HG03066 (cell line): ENCODE results near the gene TNXB.
A peak's percentile ranks its signal among the peaks of the same experiment; 100 is the strongest.

Experiments
- ATAC-seq: cut with Tn5 transposase; IDR thresholded peaks from one replicate; pipeline ENCODE4 v1.9.1; 2021; ENCODE audit warnings: low read depth; ENCODE audit not compliant: unreplicated experiment

TNXB gene, protein sequence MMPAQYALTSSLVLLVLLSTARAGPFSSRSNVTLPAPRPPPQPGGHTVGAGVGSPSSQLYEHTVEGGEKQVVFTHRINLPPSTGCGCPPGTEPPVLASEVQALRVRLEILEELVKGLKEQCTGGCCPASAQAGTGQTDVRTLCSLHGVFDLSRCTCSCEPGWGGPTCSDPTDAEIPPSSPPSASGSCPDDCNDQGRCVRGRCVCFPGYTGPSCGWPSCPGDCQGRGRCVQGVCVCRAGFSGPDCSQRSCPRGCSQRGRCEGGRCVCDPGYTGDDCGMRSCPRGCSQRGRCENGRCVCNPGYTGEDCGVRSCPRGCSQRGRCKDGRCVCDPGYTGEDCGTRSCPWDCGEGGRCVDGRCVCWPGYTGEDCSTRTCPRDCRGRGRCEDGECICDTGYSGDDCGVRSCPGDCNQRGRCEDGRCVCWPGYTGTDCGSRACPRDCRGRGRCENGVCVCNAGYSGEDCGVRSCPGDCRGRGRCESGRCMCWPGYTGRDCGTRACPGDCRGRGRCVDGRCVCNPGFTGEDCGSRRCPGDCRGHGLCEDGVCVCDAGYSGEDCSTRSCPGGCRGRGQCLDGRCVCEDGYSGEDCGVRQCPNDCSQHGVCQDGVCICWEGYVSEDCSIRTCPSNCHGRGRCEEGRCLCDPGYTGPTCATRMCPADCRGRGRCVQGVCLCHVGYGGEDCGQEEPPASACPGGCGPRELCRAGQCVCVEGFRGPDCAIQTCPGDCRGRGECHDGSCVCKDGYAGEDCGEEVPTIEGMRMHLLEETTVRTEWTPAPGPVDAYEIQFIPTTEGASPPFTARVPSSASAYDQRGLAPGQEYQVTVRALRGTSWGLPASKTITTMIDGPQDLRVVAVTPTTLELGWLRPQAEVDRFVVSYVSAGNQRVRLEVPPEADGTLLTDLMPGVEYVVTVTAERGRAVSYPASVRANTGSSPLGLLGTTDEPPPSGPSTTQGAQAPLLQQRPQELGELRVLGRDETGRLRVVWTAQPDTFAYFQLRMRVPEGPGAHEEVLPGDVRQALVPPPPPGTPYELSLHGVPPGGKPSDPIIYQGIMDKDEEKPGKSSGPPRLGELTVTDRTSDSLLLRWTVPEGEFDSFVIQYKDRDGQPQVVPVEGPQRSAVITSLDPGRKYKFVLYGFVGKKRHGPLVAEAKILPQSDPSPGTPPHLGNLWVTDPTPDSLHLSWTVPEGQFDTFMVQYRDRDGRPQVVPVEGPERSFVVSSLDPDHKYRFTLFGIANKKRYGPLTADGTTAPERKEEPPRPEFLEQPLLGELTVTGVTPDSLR (N-terminal part only)

DNA sequence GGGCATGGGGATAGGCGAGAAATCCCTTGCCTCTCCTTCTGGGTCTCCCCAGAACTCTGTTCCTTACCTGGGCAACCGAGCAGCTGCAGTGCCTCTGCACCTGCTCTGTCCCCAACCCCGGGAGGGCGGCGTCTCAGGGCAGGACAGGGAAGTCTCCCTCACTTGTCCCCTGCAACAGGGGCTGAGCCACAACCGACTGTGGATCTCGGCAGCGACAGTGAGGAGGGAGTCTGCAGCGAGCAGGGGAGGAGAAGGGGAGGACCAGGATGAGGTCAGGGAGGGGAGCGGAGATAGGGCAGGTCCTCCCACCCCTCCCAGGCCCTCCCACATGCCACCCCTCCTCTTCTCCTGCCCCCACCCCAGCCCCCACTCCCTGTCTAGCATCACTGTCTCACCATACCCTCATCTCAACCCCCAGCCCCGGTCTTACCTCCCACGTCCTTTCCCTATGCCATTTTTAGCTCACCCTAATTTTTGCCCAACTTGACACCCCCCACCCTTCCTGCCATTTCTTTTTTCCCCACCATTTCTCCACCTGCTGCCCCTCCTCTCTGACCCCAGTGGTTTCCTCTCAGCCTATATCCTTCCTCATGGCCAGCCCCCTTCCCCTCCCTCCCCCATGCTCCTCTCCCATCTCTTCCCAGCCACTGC lies at the start of gene TNXB:
TSS of gene TNXB (minus strand) at position 225 of the 651 bp plus-strand sequence. CDS start 11,140 bp downstream, outside the sequence.
- ATAC-seq: no peak

DNA sequence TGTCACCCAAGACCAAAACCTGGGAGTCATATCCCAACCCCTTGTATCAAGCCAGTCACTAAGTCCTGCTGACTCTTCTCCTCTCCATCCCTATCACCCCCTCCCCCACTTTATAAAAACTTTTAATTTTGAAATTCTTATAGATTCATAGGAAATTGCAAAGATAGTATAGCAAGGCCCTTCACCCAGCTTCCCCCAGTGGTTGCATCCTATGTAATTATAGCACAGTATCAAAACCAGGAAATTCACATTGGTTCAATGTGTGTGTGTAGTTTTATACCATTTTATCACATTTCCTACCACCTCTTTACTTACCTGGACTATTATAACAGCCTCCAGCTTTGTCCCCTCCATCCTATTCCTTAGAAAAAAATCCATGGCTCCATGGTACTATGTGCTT lies 48.9 kb upstream of the TNXB start:
- ATAC-seq: no peak

DNA sequence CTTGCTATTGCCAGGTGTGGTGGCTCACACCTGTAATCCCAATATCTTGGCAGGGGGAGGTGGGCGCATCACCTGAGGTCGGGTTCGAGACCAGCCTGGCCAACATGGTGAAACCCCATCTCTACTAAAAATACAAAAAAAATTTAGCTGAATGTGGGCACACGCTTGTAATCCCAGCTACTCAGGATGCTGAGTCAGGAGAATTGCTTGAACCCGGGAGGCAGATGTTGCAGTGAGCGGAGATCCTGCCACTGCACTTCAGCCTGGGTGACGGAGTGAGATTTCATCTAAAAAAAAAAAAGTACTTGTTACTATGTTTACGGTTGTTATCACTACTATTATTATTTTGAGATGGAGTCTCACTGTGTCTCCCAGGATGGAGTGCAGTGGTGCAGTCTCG lies 47.8 kb upstream of the TNXB start:
- no peak for ATAC-seq

DNA sequence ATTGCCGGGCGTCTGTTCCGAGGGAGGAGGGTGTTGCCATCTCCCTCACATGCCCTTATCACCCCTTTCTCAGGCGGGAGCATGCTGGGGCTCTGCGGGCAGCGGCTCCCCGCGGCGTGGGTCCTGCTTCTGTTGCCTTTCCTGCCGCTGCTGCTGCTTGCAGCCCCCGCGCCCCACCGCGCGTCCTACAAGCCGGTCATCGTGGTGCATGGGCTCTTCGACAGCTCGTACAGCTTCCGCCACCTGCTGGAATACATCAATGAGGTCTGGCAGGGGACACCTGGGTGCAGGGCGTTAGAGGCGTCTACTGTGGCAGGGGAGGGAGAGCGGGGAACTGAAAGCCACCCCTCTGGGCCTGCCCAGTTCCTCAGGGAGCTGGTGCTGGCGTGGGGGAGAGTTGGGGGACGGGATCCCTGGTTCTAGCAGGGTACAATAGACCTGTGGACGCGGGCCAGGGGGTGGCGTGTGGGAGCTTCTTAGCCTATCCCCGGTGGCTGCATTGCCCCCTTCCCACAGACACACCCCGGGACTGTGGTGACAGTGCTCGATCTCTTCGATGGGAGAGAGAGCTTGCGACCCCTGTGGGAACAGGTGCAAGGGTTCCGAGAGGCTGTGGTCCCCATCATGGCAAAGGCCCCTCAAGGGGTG lies 45.5 kb upstream of the TNXB start:
- ATAC-seq: peak; percentile 65

DNA sequence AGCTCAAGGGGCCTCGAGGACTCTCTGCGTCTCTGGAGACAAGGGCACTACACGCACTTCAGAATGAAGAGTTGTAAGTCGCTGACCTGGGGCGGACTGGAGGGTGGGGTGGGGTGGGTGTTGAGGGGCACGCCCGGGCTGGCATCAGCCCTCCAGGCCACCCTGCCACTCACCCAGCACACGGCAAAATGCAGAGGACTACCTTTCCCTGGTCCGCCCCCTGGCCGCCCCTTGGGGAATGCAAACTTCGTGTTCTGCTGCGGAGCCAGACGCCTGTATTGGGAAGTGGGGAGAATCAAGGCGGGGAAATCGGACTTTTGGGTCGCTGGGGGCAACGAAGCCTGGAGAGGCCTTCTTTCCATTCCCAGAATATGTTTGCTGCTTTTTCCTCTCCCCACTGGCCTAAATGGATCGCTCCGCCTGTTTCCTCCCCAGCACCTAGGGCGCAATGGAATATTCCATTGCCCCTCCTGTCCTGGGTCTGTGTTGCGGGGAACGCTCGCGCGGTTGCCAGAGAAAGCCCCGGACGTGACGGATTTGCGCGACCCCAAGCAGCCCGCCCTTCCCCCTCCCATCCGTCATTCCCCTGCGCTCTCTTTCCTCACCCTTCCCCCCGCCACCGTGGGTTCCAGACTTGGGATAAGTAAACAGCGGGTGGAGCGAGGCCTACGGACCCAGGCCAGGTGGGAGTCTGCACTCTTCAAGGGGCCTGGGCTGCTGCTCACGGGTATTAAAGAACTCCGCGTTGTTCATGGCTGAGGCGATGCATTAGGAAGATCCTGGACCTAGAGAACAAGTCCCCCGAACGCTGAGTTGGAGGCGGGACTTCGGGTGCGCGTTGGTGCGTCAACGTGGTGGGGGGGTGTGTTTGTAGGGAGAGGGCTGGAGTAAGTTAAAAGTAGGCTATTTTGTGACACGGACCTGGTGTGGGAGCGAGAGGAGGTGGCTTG lies 44.7 kb upstream of the TNXB start, which contains the start of gene PPT2:
TSS of gene PPT2 (plus strand) at position 578 of the 950 bp plus-strand sequence. CDS start 454 bp downstream, outside the sequence.
- ATAC-seq: peak; percentile 30

DNA sequence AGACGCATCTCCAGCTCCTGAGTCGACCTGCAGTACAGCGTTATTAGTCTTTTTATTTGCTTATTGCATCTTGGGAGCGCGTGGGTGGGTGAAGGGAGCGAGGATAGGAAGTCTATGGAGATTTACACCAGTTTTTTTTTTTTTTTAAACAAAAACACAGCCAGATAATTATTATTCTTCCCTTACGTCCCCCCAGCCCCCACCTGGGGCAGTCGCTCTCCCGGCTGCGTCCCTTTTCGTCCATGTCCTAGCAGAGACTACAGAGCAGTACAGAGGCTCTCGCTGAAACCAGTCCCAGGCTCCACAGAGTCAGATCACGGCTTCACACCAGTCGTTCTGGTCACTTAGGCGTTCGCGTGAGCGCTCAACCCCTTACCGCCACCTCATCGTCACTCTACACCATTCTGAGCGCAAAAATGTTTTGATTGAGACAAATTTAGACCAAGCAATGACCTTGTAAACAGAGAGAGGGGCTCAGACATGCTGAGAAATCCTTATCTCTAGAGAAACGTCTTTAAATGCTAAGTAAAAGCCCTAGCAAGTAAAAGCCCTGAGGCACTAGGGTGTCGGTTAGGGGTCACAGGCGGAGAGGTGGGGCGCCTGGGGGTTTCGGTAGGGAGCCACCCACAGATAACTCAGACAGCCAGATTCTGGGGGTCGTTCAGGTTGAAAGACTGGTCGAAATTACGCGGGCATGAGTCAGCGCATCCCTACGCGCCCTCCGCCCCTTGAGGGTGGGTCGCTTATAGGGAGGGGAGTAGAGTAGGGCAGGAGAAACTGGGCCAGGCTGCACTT lies 43.8 kb upstream of the TNXB start:
- no peak for ATAC-seq

DNA sequence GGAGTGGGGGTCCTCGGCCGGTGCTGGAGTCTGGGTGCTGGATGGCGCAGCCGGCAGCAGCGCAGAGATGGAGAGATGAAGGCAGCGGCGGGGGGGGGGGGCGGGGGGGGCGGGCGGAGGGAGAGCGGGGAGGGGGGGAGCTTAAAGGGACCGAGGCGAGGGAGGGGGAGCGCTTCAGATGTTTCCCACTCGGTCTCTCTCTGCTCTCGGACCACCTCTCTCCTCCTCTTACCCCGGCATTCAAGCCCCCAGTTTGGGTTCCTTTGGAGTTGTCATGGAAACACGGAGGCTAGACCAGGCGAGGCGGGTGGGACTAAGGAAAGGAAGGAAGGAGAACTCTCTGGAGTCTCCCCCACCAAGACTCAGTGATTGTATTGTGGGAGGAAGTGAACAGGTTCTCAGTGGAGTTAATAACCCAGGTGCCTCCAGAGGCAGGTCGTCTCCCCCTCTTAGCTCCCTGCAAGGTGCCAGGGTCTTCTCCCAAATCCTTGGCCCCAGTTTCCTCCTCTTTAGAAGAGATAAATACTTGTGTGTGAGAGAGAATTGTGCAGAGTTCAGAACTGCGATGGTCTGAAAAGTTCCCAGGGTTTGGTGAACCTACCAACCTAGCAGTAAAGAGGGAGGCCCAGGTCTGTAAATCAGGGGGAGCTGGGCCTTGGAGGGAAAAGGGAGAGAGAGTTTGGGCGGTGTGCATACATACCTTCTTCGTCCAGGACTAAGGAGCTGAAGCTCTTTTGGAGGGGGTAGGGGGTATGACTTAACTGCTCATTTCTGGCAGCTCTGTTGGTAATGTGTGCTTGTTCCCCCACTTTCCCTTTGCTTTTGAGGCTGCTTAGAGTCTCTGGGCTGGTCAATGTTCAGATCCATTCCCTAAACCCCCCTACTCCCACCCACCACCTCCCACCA lies 43.0 kb upstream of the TNXB start, which contains the start of gene PRRT1:
TSS of gene PRRT1 (minus strand) at position 77 of the 906 bp plus-strand sequence. CDS start 112 bp downstream, outside the sequence.
- ATAC-seq: no peak

DNA sequence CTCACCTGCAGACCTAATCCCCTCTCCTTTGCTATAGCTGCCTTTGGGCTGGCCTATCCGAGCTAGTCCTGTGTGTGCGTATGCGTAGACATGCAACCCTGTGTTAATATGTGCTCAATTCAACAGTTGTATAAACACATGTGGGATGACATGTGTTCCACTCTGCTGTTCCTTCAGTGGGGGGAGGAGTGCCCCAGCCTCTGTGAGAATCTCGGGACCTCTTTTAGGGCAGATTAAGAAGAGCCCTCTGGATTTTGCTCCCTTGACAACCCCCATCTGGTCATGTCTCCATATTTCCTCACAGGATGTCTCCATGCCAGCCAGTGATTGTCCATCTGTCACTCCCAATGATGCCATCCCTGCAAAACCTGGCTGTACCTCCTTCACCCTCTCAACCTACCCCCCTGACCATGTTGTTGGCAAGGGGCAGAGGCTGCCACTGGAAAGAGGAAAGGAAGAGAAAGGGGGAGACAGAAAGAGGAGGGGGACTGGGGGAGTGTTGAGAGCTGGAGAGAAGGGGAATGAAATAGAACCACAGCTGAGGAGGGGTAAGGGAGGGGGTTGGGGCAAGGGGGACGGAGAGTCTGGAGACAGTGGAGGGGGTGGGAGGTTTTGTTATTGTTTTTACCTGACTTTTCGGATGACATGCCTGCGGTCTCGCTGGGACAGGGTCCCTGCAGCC lies 42.2 kb upstream of the TNXB start:
- no peak for ATAC-seq

DNA sequence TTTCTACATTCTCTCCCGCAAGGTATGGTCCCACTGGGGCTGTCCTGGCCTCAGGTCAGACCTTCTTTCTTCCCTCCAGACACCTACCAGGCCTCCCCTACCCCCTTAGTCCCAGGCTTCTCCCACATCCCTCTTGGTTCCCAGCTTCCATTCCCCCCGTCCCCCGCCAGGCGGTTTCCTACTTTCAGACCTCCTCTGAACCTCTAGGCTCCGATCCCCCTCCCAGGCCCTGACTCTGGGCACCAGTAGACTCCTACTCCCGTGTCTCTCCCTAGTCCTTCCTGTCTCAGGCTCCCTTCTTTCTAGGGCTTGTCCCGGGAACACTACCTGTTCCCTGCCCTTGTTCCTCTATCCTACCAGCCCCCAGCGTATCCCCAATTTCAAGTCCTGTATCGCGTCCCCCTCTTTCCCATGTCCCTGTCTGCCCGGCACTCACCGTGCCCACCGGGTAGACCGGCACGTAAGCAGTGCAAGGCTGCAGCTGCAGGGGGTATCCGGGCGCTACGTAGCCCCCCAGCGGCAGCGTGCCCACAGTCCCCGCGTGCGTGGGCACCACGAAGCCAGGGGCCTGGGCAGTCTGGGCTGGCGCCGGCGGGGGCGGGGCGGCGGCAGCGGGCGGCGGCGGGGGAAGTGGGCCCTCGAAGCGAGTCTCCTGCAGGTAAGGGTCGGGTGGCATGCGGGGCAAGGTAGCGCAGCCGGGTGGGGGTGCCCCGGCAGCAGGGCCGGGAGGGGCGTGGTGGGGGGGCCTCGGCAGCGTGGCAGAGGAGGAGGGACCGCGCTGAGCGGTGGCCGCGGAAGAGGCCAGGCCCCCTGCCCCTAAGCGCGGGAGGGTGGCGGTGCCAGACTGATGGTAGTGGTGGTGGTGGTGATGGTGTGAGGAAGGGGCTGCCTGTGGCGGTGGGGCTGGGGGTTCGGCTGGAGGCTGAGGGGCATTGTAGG lies 41.1 kb upstream of the TNXB start:
- ATAC-seq: no peak

DNA sequence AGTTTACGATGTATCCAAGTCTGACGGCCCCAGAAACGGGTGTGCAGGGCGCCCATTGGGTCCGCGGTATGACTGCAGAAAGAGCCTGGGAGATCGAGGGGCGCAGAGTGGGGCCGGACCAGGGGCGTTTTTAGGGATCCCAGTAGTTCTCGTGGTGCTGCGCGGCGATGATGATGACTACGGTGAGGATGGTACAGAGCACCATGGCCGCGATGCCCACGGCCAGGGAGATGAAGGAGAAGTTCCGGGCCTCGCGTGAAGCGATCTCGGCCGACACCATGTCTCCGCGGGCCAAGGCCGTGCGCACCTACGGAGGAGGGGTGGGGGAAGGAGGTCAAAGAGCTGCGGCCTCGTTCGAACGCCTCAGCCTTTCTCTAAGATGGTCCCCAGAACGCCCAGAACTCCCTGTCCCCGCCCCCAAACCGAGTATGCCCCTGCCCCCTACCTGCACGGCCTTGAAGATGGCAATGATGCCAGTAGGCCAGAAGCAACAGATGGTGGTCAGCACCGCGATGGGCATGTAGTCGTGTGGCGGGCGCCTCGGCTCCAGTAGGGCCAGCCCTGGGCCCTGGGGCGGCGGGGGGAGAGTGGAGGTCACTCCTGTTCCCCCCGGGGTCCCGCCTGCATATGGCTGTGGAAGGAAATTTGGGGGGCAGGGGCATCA lies 40.1 kb upstream of the TNXB start:
- ATAC-seq: no peak

DNA sequence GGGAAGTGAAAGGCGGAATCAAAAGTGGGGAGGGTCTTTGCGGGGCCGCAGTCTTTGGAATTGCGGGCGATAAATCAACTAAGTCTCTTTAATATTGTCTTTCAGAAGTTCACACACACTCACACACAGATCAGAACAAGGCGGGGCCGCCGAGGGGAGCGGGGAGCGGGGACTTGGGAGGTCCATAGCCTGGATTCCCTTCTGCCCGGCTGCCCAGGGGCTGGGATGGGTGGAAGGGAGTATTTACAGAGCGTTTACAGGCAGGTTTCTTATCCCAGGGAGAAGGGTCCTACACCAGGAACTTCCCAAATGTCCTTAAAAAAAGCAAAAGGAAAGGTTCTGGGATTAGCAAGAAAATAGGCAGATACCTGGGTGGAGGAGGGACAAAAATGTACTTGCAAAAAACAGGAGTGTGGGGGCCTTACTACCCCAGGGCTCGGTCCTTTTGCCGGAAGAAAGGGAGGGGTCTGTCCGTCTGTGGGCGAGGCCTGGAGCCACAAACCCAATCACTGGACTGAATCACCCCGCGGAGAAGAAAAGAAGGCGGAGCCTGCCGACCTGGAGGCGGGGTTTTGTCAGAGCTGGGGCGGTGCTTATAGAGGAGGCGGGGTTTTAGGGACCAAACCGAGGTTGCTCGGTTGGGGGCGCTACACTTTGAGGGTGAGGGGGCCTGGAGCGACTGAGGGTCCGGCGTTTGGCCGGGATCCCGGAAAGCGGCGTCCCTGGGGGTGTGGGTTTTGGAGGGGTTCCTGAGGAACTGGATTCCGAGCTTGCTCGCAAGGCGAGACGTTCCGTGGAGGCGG lies 39.4 kb upstream of the TNXB start:
- no peak for ATAC-seq

DNA sequence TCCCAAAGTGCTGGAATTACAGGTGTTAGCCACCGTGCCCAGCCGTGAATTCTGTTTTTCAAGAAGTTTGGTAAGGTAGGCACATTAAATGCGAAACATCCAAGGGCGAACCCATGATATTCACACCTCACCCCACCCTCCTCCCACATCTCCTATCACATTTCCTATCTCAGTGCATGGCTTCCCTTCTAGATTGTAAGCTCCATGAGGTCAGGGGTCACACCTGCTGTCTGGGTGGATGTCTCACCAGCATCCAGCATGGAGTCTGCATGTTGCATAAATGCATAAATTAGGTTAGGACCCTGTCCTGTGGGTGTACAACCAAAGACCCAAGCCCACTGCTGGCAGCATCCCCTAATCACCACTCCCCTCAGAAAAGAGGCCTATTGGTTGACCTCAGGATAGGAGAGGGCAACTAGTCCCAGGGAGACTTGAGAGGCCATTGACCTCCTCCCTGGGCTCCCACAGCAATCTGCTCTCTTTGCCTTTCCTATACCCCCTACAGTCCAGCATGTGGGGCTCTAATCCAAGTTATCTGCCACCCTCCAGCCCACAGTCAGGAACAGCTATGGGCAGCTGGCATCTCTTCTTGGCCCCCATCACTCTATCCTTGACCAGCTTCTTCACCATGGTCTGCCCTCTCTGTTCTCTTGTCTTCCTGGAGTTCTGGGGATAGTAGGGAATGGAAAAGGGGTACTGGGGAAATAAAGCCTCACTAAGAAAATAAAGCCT lies 38.4 kb upstream of the TNXB start:
- no peak for ATAC-seq

DNA sequence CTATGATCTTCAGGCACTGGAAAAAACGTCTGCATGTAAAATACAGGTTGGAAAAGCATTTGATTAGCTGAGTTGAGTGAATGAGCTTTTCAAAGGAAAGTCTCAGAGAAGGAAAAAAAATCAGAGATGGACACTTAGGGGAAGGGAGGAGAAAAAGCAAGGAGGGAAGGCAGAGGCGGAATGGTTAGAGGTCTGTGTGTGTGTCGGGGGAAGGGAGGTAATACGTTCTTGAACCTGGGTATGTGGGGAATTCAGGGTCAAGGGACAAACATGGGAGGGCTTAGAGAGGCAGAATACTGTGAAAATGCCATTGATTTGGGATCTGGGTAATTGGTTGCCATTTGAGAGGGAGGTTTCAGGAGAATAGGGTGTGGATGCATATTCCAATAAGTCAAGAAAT lies 37.5 kb upstream of the TNXB start:
- ATAC-seq: no peak
